GM21528 (cell line): ENCODE results near the gene SNAI3.
A peak's percentile ranks its signal among the peaks of the same experiment; 100 is the strongest.

Experiments
- ATAC-seq: cut with Tn5 transposase; IDR thresholded peaks from one replicate; pipeline ENCODE4 v1.9.1; 2021; ENCODE audit warnings: mild to moderate bottlenecking, moderate library complexity; ENCODE audit not compliant: unreplicated experiment, low FRiP score

SNAI3 gene

DNA sequence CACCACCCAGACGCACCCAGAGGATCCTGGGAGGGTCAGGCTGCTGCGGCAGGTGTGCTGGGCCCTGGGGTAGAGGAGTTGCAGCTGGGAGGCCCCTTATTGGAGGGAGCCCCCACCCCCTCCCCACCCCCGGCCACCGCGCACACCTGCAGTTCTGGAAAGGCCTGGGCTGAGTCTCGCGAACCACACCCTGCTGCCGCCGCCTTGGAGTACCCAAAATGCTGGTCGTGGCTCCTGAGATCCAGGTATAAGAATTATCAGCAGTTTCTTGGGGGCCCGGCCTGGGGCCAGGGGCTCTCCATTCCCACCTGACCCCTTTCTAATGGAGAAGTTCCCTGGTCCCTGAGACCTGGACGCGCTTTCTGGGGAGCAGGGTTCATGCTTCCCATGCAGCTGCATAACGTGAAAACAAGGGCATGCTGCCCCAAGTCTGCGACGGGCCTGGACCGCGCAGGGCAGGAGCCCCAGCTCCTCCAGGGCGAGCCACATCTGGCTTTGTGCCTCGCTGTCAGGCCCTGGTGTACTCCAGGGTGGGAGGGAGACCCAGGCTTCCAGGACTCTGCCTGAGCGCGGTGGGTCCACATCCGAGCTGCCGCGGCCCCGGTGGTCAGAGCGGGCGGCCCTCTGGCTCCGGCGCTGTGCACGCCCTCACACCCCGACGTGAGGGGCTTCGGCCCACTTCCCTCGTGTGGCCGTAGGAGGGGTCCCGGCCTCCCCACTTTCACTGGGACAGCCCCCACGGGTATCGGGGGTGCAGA is 7.3 kb upstream of the SNAI3 start:
- no peak for ATAC-seq

GRCh38 chr16:88692861-88693260 is 6.6 kb upstream of the SNAI3 start:
- no peak for ATAC-seq

DNA sequence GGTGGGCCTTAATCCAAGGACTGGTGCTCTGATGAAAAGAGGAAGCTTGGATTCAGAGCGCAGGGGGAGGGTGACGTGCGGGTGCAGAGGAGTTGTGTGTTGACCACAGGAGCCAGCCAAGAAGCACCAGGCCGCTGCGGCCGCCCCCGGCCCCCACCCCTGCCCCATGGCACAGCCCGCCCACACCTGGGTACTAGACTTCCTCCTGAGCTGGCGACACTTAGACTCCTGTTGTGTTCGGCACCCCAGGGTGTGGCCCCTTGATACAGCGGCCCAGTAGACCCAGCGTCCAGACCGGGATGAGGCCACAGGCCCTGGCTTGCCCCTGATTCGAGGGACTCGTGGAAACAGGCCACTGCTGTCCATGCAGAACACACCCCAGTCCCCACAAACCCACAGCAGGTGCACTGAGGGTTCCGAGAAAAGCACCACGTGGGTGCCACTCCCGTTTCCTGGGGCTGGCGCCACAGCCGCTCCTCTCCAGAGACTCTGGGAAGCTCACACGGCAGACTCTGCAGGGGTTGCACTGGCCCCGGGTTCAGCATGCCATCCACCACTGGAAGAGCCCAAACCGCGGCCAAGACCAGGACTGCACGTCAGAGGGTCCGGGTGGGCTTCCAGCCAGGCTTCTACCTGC is 5.7 kb upstream of the SNAI3 start:
- no peak for ATAC-seq

- no peak for ATAC-seq
These were observed 5.0 kb upstream of the SNAI3 start for GRCh38 chr16:88691129-88691813.

DNA sequence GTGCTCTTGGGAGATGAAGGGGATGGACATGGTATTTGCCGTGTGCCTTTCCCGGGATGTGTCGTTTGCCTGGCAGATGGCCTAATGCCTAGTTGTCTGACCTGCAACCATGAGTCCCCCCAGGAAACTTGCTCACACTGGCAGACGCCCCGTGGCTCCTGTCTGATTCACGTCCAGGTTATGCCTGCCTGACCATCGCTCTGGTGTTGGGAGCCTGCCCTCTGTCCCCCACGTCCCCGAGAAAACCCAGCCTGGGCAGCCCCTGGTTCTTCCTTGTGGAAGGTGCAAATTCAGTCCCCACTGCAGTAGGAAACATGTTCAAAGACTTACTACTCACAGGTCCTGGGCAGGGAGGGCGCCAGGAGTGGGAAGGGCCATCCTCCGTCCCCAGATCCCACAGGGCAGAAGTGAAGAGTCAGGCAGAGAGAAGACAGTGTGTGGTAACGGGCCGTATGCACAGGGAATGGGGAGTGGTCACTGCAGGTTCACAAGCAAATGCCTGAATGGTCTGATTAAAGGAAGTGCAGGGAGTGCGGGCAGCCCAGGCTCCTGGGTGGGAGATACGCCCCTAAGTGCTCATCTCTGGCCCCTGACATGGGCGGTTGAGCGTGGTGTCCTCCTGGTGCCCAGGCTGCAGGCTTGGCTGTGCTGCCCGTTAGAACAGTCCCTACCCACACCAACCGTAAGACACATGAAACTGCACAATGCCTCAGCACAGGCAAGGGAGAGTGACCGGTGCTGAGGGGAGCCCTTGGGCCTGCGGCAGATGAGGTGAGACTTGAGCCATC is 4.2 kb upstream of the SNAI3 start:
- no peak for ATAC-seq

- ATAC-seq, result no peak
These were observed 1.9 kb upstream of the SNAI3 start for GRCh38 chr16:88688013-88688778.

- ATAC-seq, result no peak
These were observed 1.3 kb upstream of the SNAI3 start for GRCh38 chr16:88687676-88688012.

DNA sequence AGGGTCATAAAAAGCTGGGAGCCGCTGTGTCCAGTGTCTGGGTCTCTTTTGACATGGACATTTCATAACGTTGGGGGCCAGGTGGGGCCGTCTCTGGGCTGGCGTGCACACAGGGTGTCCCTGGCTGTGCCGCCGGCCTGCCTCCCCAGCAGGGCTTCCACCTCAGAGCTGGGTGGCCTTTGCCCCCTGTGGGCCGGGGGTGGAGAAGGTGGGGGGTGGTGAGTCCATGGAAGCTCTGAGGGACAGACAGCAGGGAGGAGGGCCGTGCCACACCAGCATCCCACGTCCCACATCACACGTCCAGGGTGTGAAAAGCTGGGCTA is 908 bp upstream of the SNAI3 start:
- no peak for ATAC-seq

- no peak for ATAC-seq
These were observed 257 bp downstream of the SNAI3 start for GRCh38 chr16:88686062-88686438.

- ATAC-seq, result no peak
These were observed 898 bp downstream of the SNAI3 start for GRCh38 chr16:88685156-88686061.

DNA sequence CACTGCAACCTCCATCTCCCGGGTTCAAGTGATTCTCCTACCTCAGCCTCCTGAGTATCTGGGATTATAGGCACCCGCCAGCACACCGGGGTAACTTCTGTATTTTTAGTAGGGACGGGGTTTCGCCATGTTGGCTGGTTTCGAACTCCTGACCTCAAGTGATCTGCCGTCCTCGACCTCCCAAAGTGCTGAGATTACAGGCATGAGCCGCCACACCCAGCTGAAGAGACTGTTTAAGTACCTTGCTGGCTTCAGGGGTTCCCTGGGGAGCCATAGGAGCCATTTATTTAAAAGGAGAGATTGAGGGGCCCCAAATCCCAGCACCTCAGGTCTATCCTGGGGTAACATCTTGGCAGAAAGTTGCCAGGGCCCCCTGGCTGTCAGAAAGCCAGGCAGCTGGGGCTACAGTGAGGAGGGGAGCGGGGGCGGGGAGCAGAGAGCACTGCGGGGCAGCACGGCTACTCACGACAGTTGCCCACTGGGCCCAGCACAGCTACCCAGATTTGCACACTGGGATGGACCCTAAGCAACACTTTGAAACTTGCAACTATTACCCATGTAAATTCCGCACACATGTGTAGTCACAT is 1.6 kb downstream of the SNAI3 start:
- no peak for ATAC-seq

DNA sequence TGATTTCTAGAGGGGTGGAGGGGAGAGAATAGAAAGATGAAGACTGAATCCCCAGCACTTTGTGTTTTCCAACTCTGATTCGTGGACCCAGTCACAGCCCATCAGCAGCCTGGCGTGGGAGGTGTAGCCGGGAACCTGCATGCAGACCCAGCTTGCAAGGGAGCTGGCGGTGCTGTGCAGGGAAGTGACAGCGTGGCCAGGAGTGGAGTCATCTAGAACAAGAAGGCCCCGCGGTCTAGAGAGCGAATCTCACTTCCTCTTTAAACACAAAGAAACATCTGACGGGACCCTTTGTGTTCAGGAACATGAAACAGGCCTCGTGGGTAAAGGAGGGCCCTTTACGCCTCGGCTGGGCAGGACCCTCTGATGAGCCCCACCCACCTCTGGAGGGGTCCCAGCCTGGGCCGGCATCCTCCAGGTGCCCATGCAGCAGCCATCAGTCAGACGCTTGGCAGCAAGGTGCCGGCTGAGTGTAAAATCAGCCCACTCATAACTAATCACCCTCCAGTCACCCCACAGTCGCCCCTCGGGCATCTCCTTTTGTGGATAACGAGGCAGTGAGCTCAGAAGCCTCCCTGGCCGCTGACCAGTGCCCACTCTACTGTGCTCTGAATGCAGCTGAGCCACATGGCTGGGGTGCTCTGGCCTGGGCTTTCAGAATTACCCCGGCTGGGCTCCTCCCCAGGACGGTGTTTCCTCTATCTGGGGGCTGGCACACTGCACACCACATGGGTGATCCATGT is 4.4 kb downstream of the SNAI3 start:
- ATAC-seq, result peak; percentile 65

GRCh38 chr16:88681084-88681680 is 5.1 kb downstream of the SNAI3 start:
- no peak for ATAC-seq

DNA sequence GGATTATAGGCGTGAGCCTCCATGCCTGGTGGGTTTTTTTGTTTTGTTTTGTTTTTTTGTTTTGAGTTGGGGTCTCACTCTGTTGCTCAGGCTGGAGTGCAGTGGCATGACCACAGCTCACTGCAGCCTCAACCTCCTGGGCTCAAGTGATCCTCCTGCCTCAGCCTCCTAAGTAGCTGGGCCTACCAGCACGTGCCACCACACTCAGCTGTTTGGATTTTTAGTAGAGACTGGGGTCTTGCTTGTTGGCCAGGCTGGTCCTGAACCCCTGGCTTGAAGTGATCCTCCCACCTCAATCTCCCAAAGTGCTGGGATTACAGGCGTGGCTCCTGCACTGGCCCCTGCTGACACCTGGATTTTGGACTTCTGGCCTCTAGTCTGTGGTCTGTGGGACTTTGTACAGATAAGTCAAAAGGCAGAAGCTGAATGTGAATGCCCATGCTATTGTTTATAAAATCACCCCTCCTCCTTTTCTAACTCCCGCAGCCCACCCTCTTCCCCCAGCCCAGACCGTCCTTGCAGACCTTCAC is 5.7 kb downstream of the SNAI3 start:
- ATAC-seq, result no peak

DNA sequence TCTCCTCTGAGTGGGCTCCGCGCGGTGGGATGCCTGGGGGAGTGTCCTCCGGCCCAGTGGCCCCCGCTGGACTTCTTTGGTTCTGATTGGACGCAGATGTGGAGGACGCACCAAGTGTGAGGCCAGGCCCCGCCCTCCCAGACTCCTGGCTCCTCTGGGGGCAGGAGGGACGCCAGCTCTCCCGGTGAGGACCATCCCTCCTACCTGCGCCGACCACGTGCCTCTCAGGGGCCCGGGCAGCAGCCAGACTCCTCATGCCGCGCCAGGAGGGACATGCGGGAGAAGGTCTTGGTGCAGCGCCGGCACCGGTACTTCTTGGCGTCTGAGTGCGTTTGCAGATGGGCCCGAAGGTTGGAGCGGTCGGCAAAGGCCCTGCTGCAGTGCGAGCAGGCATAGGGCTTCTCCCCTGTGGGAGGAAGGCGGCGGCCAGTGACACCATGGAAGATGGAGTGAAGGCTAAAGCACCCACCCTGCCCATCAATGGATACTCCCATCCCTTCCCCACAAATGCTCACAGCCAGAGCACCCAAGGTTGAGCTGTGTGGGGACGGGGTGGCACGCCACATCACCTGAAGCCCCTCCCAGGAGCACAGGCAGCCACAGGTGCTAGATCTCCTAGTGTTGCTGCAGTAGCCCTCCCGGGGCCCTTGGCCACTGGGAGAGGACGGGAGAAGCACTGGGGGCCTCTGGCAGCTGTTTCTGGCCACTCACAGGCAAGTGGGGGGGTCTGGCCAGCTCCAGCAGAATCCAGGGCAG is 7.9 kb downstream of the SNAI3 start:
- ATAC-seq, result no peak

- ATAC-seq, result no peak
These were observed 8.6 kb downstream of the SNAI3 start for GRCh38 chr16:88677721-88678120.
